PC-3 (cell line): ENCODE data around the gene GALR3.

Experiments used
- EZH2 ChIP-seq: fragments of 300-600 bp; sonication (generic); IDR thresholded peaks from one replicate; pipeline ENCODE4 v1.6.1; 2017; ENCODE audit warnings: antibody characterized with exemption, mild to moderate bottlenecking, low read length; ENCODE audit not compliant: unreplicated experiment
- EZH2phosphoT487 ChIP-seq: fragments of 300-600 bp; sonication (generic); IDR thresholded peaks from 2 replicates; pipeline ENCODE4 v1.6.1; 2018; ENCODE audit warnings: mild to moderate bottlenecking, antibody characterized with exemption, low read length, borderline replicate concordance
- TF ChIP-seq, protein P1 (sequence below): fragments of 300-600 bp; sonication (generic); conservative IDR thresholded peaks from 2 replicates; pipeline ENCODE4 v1.5.1; 2017; ENCODE audit warnings: antibody characterized with exemption, low read depth, mild to moderate bottlenecking, low read length

DNA sequence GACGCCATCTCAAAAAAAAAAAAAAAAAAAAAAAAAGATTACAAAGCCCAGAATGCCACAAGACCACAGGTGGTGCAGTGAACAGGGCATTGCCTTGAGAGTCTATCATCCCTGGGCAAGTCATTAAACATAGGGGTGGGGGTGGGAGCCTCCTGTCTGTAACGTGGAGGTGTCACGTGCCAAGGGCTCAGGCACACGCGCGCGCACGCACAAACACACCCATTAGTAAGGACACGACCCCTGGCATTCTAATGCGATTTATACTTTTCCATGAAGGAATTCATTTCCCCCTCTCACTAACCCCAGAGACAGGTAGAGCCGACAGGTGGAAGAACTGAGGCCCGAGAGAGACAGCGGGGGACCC, 21.3 kb upstream of the GALR3 start:
- TF ChIP-seq, protein P1, sequence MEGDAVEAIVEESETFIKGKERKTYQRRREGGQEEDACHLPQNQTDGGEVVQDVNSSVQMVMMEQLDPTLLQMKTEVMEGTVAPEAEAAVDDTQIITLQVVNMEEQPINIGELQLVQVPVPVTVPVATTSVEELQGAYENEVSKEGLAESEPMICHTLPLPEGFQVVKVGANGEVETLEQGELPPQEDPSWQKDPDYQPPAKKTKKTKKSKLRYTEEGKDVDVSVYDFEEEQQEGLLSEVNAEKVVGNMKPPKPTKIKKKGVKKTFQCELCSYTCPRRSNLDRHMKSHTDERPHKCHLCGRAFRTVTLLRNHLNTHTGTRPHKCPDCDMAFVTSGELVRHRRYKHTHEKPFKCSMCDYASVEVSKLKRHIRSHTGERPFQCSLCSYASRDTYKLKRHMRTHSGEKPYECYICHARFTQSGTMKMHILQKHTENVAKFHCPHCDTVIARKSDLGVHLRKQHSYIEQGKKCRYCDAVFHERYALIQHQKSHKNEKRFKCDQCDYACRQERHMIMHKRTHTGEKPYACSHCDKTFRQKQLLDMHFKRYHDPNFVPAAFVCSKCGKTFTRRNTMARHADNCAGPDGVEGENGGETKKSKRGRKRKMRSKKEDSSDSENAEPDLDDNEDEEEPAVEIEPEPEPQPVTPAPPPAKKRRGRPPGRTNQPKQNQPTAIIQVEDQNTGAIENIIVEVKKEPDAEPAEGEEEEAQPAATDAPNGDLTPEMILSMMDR, result no peak
- TF ChIP-seq EZH2phosphoT487 (no peak), EZH2 (no peak)
